HG03103 (cell line): ENCODE data around the gene FIGN.

ENCODE experiments used
- ATAC-seq: cut with Tn5 transposase; IDR thresholded peaks from one replicate; pipeline ENCODE4 v1.9.1; 2021; ENCODE audit warnings: low read depth; ENCODE audit not compliant: unreplicated experiment

FIGN gene

DNA sequence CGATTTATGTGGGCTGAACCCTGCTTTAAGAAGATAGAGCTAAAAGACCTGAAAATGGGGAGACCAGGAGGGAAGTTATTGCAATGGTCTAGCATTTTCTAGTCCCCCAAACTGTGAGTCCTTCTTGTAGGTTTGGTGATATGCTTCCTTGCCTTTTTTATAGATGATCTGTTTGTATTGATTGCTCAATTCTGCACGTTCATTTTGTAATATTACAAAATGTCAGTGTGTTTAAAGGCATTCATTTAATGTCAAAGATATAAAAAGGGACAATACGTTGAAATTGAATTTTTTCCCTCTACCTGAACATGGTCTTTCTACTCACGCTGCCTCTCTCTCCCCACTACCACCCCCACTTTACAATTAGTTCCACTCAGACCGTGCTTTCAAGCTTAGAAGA, 5.6 kb upstream of the FIGN start:
- ATAC-seq = no peak

DNA sequence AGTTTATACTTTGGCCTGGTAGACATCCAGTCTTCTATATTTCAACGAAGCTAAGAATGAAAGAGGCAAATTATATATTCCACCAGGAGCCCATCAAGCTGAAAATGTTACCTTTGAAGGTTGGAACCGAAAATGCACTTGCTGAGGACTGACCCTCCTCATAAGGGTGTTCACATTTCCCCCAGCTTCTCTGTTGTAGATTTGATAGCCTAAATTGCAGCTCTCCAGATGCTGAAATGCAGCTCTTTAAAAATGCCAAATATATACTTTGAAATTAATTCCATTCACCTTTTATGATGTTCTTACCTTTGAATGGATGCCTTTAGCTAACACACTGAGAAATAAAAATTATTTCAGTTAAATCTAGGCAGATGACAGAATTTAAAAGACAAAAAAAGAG, 1.8 kb upstream of the FIGN start:
- no peak for ATAC-seq

GRCh38 chr2:163737190-163737439, 1.3 kb upstream of the FIGN start:
- no peak for ATAC-seq

DNA sequence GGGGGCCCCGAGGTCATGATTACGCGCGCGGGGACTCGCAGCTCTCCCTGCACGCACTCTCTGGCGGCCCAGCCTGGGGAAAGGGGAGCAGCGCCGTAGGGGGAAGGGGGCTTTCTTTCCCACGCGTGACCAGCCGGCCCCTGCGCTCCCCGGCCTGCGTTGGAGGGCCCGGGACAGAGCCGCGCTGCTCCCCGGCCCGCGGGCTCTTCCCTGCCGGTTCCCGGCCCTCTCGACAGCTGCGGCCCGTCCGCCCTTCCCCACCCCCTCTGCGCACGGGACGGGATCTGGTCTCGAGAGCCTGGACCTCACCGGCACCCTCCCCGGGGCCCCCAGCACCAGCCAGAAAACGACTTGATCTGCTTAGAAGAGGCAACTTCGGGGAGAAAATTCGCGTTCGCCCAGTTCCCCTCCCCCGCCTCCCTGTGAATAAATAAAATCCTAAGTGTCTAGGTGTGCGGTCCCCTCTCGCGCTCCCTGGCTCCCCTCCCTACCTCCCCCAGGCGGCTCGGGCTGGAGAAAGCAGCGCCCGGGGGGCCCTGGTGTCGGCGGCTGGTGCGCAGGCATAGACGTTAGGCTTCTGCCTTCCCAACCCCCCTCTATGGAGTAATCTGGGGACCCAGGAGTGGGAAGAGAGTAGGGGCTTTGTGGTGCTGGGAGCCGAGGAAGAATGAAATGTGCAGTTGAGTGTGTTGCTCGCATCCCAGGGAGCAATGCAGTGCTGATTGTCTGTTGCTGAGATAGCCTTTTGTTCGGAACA, 803 bp upstream of the FIGN start:
- no peak for ATAC-seq

- ATAC-seq = no peak
These were observed 725 bp downstream of the FIGN start for GRCh38 chr2:163734881-163735684.

DNA sequence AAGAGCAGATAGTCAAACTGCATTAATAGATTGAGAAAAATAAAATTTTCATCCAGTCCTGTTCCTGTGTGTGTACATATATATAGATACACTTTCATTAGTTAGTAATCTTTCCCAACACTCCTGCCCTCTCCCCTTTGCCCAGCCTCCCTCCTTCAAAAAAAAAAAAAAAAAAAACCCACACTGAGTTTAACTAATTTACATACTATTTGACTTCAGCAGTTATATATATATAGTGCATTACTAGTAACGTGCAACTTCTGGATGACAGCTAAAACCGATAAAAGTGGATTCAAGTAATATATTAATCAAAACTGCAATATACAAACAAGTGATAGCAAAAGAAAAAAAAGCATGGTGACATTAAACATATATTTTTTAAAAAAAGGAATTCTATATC, 1.4 kb downstream of the FIGN start:
- ATAC-seq = no peak

GRCh38 chr2:163733956-163734355, 1.9 kb downstream of the FIGN start:
- ATAC-seq = no peak

DNA sequence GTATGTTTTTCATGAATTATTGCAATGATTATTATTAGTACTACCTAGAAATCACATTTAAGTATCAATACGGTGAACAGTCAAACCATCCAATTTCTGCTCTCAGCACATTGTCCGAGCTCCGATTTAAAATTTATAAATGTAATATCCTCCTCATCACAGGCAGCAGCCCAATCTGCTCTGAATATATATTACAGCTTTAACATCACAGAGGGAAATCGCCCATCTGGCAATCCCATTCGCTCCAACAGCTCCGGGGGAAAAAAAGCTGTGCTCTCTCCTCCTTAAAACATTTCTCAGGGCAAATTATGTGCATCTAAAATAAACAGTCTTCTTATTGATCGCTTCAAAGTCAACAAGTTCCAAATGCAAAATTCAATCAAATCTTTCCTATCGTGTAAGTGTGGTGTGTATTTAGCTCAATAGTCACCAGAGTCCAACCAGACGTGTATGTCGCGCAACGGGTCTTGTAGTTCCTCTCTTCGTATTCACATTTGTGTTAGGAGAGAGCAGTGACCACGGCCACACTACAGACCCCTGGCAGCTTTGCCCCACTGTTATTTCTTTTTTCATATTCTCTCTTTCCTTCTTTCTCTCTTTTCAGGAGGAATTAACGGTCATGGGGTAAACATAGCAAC, 2.4 kb downstream of the FIGN start:
- no peak for ATAC-seq

DNA sequence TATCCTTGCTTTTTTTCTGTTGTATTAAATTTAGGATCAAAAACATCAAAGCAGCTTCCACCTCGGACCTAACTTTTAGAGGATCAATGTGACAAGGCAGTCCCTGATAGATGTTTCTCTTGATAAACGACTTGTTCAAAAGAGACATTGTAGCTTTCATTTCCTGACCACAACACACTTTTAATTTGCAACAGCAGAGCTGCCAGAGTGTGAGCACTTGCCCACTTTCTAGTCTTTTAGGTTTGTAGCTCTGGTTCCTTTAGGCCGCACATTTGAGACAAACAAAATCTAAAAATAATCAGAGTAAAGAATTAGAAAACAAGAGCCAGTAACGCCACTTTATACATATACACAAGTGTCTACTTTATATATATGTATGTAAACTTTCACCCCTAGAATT, 3.1 kb downstream of the FIGN start:
- no peak for ATAC-seq

DNA sequence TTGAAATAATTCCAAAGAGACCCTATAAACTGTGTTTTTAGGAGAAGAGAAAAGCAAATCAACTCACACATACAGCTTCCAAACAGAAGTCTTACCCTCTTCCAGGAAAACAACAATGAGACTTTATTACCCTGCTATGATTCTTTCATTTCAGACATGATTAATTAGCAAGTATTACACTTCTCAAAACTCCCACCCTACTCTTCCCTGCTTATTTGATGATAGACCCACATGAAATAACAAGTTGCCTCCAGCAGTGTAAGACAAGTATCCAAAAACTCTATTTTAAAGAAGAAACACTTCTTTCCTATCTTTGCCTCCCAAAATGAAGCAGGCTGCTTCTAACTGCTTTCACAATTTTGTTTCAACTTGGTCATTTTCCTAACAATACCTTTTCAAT, 4.1 kb downstream of the FIGN start:
- no peak for ATAC-seq

- no peak for ATAC-seq
These were observed 5.3 kb downstream of the FIGN start for GRCh38 chr2:163730556-163730955.

GRCh38 chr2:163729636-163730273, 6.1 kb downstream of the FIGN start:
- no peak for ATAC-seq

- ATAC-seq = no peak
These were observed 11.9 kb downstream of the FIGN start for GRCh38 chr2:163723881-163724280.

- ATAC-seq = no peak
These were observed 12.5 kb downstream of the FIGN start for GRCh38 chr2:163723348-163723747.

GRCh38 chr2:163719331-163719730, 16.5 kb downstream of the FIGN start:
- ATAC-seq = no peak

DNA sequence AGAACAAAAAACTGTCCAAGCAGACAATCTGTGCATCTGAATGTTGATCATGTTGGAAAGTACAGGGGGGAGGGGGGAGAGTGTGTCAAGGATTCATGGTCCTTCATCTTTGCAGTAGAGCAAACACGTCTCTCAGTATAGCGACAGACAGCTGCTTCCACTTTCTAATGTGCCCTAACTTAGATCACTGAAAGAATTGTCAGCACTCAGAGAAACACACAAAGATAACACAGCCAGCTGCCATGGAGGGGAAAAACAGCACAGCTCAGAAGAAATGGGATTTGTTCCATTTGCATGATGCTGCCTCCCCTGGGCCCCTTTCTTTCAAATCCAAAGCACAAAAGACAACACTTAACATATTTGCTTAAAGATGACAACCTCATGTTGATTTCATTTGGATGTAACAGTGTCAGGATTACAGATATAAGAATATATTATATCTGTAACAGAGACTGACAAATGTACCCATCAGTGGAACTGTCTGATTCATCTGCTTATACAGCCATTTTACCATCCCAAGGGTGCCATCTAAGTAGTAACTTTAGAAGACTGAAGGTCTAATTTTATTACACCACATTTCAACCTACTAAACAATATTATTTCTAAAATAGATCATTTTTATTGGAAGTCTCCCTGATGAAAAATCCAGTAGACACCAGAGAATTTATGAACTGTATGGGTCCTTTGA, 17.7 kb downstream of the FIGN start:
- no peak for ATAC-seq

GRCh38 chr2:163717515-163717914, 18.3 kb downstream of the FIGN start:
- ATAC-seq = no peak

GRCh38 chr2:163716101-163716500, 19.7 kb downstream of the FIGN start:
- ATAC-seq = no peak

GRCh38 chr2:163715668-163716067, 20.1 kb downstream of the FIGN start:
- no peak for ATAC-seq

DNA sequence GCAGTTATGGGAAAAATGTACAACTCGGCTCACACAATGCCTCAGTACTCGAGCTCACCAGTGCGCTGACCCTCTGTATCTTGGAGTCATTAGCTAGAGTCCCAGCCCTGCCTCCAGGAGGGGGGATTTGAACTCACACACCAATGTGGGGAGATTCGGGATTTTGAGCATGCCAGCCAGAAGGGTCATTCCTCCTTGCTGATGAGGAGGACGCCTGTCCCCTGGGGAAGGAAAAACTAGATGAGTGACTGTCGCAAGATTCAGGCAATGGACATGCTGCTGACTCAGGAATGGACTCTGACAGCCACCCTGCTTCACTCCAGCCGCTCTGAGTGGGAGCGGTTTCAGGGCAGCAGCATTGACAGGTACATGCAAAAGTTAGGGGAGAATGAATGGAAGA, 20.6 kb downstream of the FIGN start:
- no peak for ATAC-seq
